Keratinocyte (primary cell): Measurements from ENCODE around the gene CAPZB.

Experiments used
- EZH2 ChIP-seq: IDR thresholded peaks from one replicate; pipeline ENCODE4 v1.6.1; 2012; ENCODE audit warnings: inconsistent platforms, mild to moderate bottlenecking, low read length, moderate library complexity
- TF ChIP-seq, protein P1 (sequence below), 3 experiments: IDR thresholded peaks in 1 of 3; conservative IDR thresholded peaks in 1 of 3; optimal IDR thresholded peaks in 1 of 3; 2 replicates in 2 of 3; 3 replicates in 1 of 3; pipeline versions ENCODE3 to v1.5.1; 2011; ENCODE audit warnings: low read length in 3 of 3, mild to moderate bottlenecking in 3 of 3, moderate library complexity in 2 of 3, control low read depth in 1 of 3, inconsistent platforms in 1 of 3; ENCODE audit not compliant: insufficient read depth in 2 of 3; ENCODE audit errors: extremely low read depth in 1 of 3

DNA sequence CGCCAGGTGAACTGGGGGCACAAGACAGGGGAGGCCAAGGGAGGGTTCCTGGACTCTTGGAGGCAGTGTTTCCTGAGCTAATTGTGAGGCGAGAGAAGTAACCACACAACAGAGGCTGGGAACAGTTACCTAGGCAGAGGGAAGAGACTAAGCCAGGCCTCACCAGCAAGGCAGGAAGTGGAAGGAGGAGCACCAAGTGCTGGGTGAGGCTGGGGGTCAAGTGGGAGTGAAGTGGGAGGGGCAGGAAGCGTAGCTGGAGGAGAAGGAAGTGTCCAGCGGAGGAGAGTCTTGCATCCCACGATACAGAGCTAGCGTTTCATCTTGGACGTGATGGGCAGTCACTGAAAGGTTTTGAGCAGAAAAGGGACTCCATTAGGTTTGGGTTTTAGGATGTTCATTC lies 48.3 kb upstream of the CAPZB start:
- TF ChIP-seq, protein P1, sequence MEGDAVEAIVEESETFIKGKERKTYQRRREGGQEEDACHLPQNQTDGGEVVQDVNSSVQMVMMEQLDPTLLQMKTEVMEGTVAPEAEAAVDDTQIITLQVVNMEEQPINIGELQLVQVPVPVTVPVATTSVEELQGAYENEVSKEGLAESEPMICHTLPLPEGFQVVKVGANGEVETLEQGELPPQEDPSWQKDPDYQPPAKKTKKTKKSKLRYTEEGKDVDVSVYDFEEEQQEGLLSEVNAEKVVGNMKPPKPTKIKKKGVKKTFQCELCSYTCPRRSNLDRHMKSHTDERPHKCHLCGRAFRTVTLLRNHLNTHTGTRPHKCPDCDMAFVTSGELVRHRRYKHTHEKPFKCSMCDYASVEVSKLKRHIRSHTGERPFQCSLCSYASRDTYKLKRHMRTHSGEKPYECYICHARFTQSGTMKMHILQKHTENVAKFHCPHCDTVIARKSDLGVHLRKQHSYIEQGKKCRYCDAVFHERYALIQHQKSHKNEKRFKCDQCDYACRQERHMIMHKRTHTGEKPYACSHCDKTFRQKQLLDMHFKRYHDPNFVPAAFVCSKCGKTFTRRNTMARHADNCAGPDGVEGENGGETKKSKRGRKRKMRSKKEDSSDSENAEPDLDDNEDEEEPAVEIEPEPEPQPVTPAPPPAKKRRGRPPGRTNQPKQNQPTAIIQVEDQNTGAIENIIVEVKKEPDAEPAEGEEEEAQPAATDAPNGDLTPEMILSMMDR (optimal IDR thresholded peaks at IDR 0.05 in 1 of 3, IDR thresholded peaks at IDR 0.05 in 1 of 3, conservative IDR thresholded peaks at IDR 0.05 in 1 of 3; ENCODE audit: extremely low read depth in 1 of 3, insufficient read depth in 2 of 3, low read length in 3 of 3): no peak
- TF ChIP-seq EZH2: no peak
